K562 (cell line): Measurements from ENCODE around the gene TBC1D12. TPM values are rescaled to one million over a fixed set of nuclear protein-coding genes. Genes with fewer than 3 reads are reported as not detected.

Experiments
- ATAC-seq: fragments of 200-7000 bp; cut with Tn5 transposase; 3 replicates; pipeline ENCODE4 v1.9.1; 2020; ENCODE audit warnings: moderate library complexity
- BruUV-seq: library from RNA; stranded (reverse); fragments of 400-500 nt; replicated peaks from 2 replicates; lab custom pipeline; 2021; lab: Mats Ljungman, UMichigan
- CTCF ChIA-PET: fragments of 300-600 bp; formaldehyde crosslinking; extraction: SDS; loops from one replicate; lab custom pipeline; 2021; ENCODE audit warnings: low intra/inter-chr PET ratio; lab: Yijun Ruan, JAX
- POLR2A ChIA-PET: fragments of 300-600, 350-650 bp; sonication (Branson Sonifier 250); formaldehyde crosslinking; extraction: SDS; loops from one replicate; lab custom pipeline; 2021; ENCODE audit warnings: antibody characterized with exemption, inconsistent platforms; lab: Yijun Ruan, JAX
- DNase-seq, 4 experiments: peaks; one replicate each; pipeline versions ENCODE4 v3.0.0 to v3.0.0-alpha.2; 2011 to 2018; ENCODE audit warnings: low spot score in 3 of 4, mixed read lengths in 3 of 4; ENCODE audit errors: extremely low read depth in 1 of 4
- FAIRE-seq: peaks from 2 replicates; lab custom pipeline; 2011; peaks lifted over from hg19 to GRCh38; lab: Jason Lieb, UNC
- H2AFZ ChIP-seq: 2 replicates; pipeline ENCODE4 v1.6.0; 2011; ENCODE audit warnings: low read depth, low read length, control low read depth, inconsistent platforms
- H3K27ac ChIP-seq: fragments of 200-600 bp; 3 replicates; pipeline ENCODE4 v1.8.0; 2011; ENCODE audit warnings: low read depth, mild to moderate bottlenecking, control low read depth, inconsistent platforms, low read length, moderate library complexity, mixed read lengths; ENCODE audit errors: extremely low read depth
- H3K27me3 ChIP-seq, 2 experiments: fragments of 300-600 bp in 1 of 2; 2 replicates in 1 of 2; 3 replicates in 1 of 2; pipeline versions ENCODE4 v1.6.0 to v1.8.0; 2011; ENCODE audit warnings: inconsistent platforms in 2 of 2, low read length in 2 of 2, mild to moderate bottlenecking in 1 of 2, mixed read lengths in 1 of 2, moderate library complexity in 1 of 2; ENCODE audit not compliant: control insufficient read depth in 2 of 2, insufficient read depth in 2 of 2
- H3K36me3 ChIP-seq: fragments of 300-600 bp; 3 replicates; pipeline ENCODE4 v1.8.0; 2011; ENCODE audit warnings: mild to moderate bottlenecking, low read length, inconsistent platforms; ENCODE audit not compliant: control insufficient read depth, insufficient read depth
- H3K4me1 ChIP-seq, 2 experiments: fragments of 200-600 bp in 1 of 2; replicated peaks in 1 of 2; 2 replicates in 1 of 2; 3 replicates in 1 of 2; pipeline versions ENCODE4 v1.5.1 to v1.8.0; 2011; ENCODE audit warnings: inconsistent platforms in 2 of 2, low read length in 2 of 2, mild to moderate bottlenecking in 1 of 2, mixed read lengths in 1 of 2, moderate library complexity in 1 of 2; ENCODE audit not compliant: control insufficient read depth in 2 of 2, insufficient read depth in 2 of 2
- H3K4me2 ChIP-seq: 2 replicates; pipeline ENCODE4 v1.6.1; 2011; ENCODE audit warnings: low read length, control low read depth, inconsistent platforms, mixed read lengths; ENCODE audit not compliant: insufficient read depth
- H3K4me3 ChIP-seq: fragments of 200-600 bp; sonication (generic), shearing (Covaris generic); 2 replicates; pipeline ENCODE4 v1.5.1; 2016; ENCODE audit warnings: control low read depth, inconsistent platforms
- H3K79me2 ChIP-seq: fragments of 200-600 bp; 3 replicates; pipeline ENCODE4 v1.8.0; 2011; ENCODE audit warnings: low read length, inconsistent platforms; ENCODE audit not compliant: control insufficient read depth, insufficient read depth
- H3K9ac ChIP-seq, 2 experiments: 2 replicates each; pipeline versions ENCODE4 v1.6.0 to v1.6.1; 2011; ENCODE audit warnings: low read depth in 2 of 2, low read length in 2 of 2, control low read depth in 1 of 2, inconsistent platforms in 1 of 2, mild to moderate bottlenecking in 1 of 2, mixed read lengths in 1 of 2; ENCODE audit not compliant: insufficient read depth in 1 of 2
- H3K9me1 ChIP-seq: one replicate; pipeline ENCODE4 v1.6.0; 2011; ENCODE audit warnings: inconsistent platforms, mild to moderate bottlenecking, low read length, moderate library complexity; ENCODE audit not compliant: control insufficient read depth, insufficient read depth
- H3K9me3 ChIP-seq: replicated peaks from 2 replicates; pipeline ENCODE4 v1.5.1; 2011; ENCODE audit warnings: low read depth, low read length, inconsistent platforms; ENCODE audit not compliant: control insufficient read depth, insufficient read depth
- H4K20me1 ChIP-seq: replicated peaks from 2 replicates; pipeline ENCODE4 v1.6.1; 2011; ENCODE audit warnings: low read length, inconsistent platforms, mixed read lengths; ENCODE audit not compliant: control insufficient read depth, insufficient read depth
- ATF7 ChIP-seq: fragments of 450-650 bp; IDR thresholded peaks from 2 replicates; pipeline ENCODE4 v1.7.1; 2014; ENCODE audit warnings: mild to moderate bottlenecking, moderate library complexity
- BRD4 ChIP-seq: fragments of 200-600 bp; sonication (generic); IDR thresholded peaks from 2 replicates; pipeline ENCODE4 v1.6.1; 2017; ENCODE audit warnings: inconsistent platforms
- EGR1 ChIP-seq: fragments of 450-650 bp; conservative IDR thresholded peaks from 2 replicates; pipeline ENCODE4 v1.6.1; 2017; ENCODE audit warnings: mild to moderate bottlenecking
- ESRRB ChIP-seq: fragments of 250-450 bp; sonication (Bioruptor Pico); IDR thresholded peaks from 2 replicates; pipeline ENCODE4 v1.5.0; 2020; ENCODE audit warnings: mild to moderate bottlenecking, moderate library complexity, borderline replicate concordance
- FOXO4 ChIP-seq: fragments of 450-650 bp; formaldehyde crosslinking; IDR thresholded peaks from 2 replicates; pipeline ENCODE4 v1.4.0; 2020; ENCODE audit warnings: mild to moderate bottlenecking, moderate library complexity
- GABPA ChIP-seq: fragments of 200-800 bp; sonication (Bioruptor generic); conservative IDR thresholded peaks from 2 replicates; pipeline ENCODE4 v1.6.1; 2016; ENCODE audit warnings: low read depth, missing genetic modification characterization, missing compliant biosample characterization
- TARDBP ChIP-seq: fragments of 450-650 bp; IDR thresholded peaks from 2 replicates; pipeline ENCODE4 v1.6.1; 2016
- TCF3 ChIP-seq: sonication (generic); formaldehyde crosslinking; IDR thresholded peaks from 2 replicates; pipeline ENCODE4 v1.4.0; 2020; ENCODE audit warnings: mild to moderate bottlenecking, missing genetic modification reagents
- THRB ChIP-seq: fragments of 450-650 bp; formaldehyde crosslinking; conservative IDR thresholded peaks from 2 replicates; pipeline ENCODE4 v1.4.0; 2022; ENCODE audit warnings: mild to moderate bottlenecking, missing genetic modification characterization
- WHSC1 ChIP-seq: IDR thresholded peaks from one replicate; pipeline ENCODE4 v1.6.1; 2012; ENCODE audit warnings: low read length, control low read depth, inconsistent platforms
- ZNF318 ChIP-seq, 2 experiments: fragments of 450-650 bp; IDR thresholded peaks; 2 replicates each; pipeline ENCODE4 v1.6.1; 2016; ENCODE audit warnings: mild to moderate bottlenecking in 2 of 2, borderline replicate concordance in 1 of 2, low read depth in 1 of 2, moderate library complexity in 1 of 2
- ZNF347 ChIP-seq: fragments of 450-650 bp; formaldehyde crosslinking; IDR thresholded peaks from 2 replicates; pipeline ENCODE4 v1.4.0; 2020; ENCODE audit warnings: low read depth, mild to moderate bottlenecking, moderate library complexity
- WGBS: fragments of 100-300 bp; shearing (Covaris generic); methylation state at CpG from one replicate; pipeline ENCODE4 v1.1.6; 2016; ENCODE audit warnings: low coverage, mixed read lengths; ENCODE audit not compliant: insufficient coverage; ENCODE audit errors: missing lambda C conversion rate; 5-methylcytosine and 5-hydroxymethylcytosine counted together
- in situ Hi-C: fragments of 300-500 bp; cut with MboI; formaldehyde crosslinking; loops from 4 replicates; pipeline ENCODE4 v1.15.0; 2018; ENCODE audit warnings: inconsistent platforms, mixed read lengths
- intact Hi-C: fragments of 100-400 bp; cut with micrococcal nuclease; formaldehyde crosslinking; loops from 2 replicates; pipeline ENCODE4 v1.14.2; 2022
- polyA plus RNA-seq, 8 experiments: library from polyadenylated mRNA; depleted of rRNA in 4 of 8; stranded (reverse) in 5 of 8; unstranded in 3 of 8; fragments of >200 nt; fragmentation: Nextera tagmentation in 2 of 8; fragmentation: Illumina TruSeq in 1 of 8; extraction: Ambion mirVana in 2 of 8; extraction: Trizol in 1 of 8; gene quantifications; 2 replicates each; pipeline versions ENCODE4 v1.2.1 to v1.2.3, GENCODE V29; 2011 to 2014; ENCODE audit warnings: inconsistent platforms in 1 of 8, missing spikeins in 1 of 8
- total RNA-seq, 7 experiments: library from RNA; depleted of rRNA in 6 of 7; stranded (reverse); fragments of >200 nt in 6 of 7; fragmentation: Illumina TruSeq in 2 of 7; extraction: Trizol in 2 of 7; gene quantifications; 2 replicates each; pipeline versions ENCODE4 v1.2.1 to v1.2.3, GENCODE V29; 2011 to 2021; ENCODE audit warnings: low replicate concordance in 1 of 7

TBC1D12 gene
- total and polyA plus RNA-seq, 9 of the 15 experiments (the other 6 are each of a cell fraction or from before 2014, with no cell fraction given) = 2.1 to 6.7 (median 3.9) TPM

- Histone ChIP-seq H3K9ac (no peak overlapping the region), H4K20me1 (no peaks in the 10 kb centered on the region), H3K4me2 (no peak overlapping the region), H3K79me2 (peaks cover 43% of the 10 kb centered on the region), H2AFZ (no peak overlapping the region), H3K9me3 (no peaks in the 10 kb centered on the region), H3K4me3 (no peak overlapping the region), H3K27me3 (no peaks in the 10 kb centered on the region), H3K9me1 (no peaks in the 10 kb centered on the region), H3K27ac (no peak overlapping the region), H3K36me3 (no peaks in the 10 kb centered on the region), H3K4me1 (no peaks in the 10 kb centered on the region; a peak in 1 of 5 replicates)
- in situ Hi-C loops = no loop called here
- ATAC-seq (no peak), DNase-seq (no peak), FAIRE-seq (no peak)
- ChIA-PET CTCF (no interaction called here), POLR2A (no interaction called here)
- intact Hi-C loops = no loop called here
- WGBS = 44% methylated on average over 1 of the region's 1 CpG
- BruUV-seq = no TSS peak
- no peak for TF ChIP-seq ESRRB (CRISPR knock-in tag)
- TF ChIP-seq ATF7 = no peak
- TF ChIP-seq THRB = no peak
- TF ChIP-seq EGR1 = no peak
- no peak for TF ChIP-seq BRD4
- TF ChIP-seq FOXO4 = no peak
- TF ChIP-seq TARDBP = no peak
- TF ChIP-seq TCF3 (CRISPR knock-in tag) = no peak
- no peak for TF ChIP-seq WHSC1
- no peak for TF ChIP-seq ZNF347
- no peak for TF ChIP-seq ZNF318 (IDR thresholded peaks at IDR 0.05; ENCODE audit: borderline replicate concordance in 1 of 2, low read depth in 1 of 2)
- no peak for TF ChIP-seq GABPA (tag)
These were observed 11.0 kb downstream of the TBC1D12 start for GRCh38 chr10:94413361-94413760.
